ENCODE data around the gene ARMC2.
A peak's percentile ranks its signal among the peaks of the same experiment; 100 is the strongest.
"Not testable (repeated sequence)": the region's sequence is repeated elsewhere in the genome, so short reads cannot be mapped to it uniquely, and the experiment has no call there.

The ARMC2 gene

GRCh38 chr6:108916026-108916686 is 67.9 kb downstream of the ARMC2 start:
- no peak for DNase-seq (ENCODE audit: low spot score)

- no peak for DNase-seq (ENCODE audit: low spot score)
These were observed 72.5 kb downstream of the ARMC2 start for GRCh38 chr6:108920751-108921150.

GRCh38 chr6:108921547-108922361 is 73.5 kb downstream of the ARMC2 start:
- DNase-seq (ENCODE audit: low spot score), result peak; percentile 66

GRCh38 chr6:108922499-108922898 is 74.3 kb downstream of the ARMC2 start:
- DNase-seq (ENCODE audit: low spot score), result no peak

- no peak for DNase-seq (ENCODE audit: low spot score)
These were observed 79.7 kb downstream of the ARMC2 start for GRCh38 chr6:108927927-108928326.

- DNase-seq (ENCODE audit: low spot score), result no peak
These were observed 80.4 kb downstream of the ARMC2 start for GRCh38 chr6:108928650-108929049.

- not testable (repeated sequence) for DNase-seq (ENCODE audit: low spot score)
These were observed 82.9 kb downstream of the ARMC2 start for GRCh38 chr6:108931090-108931489.

- DNase-seq (ENCODE audit: low spot score), result no peak
These were observed 88.9 kb downstream of the ARMC2 start for GRCh38 chr6:108937170-108937569.

GRCh38 chr6:108940741-108941140 is 92.5 kb downstream of the ARMC2 start:
- no peak for DNase-seq (ENCODE audit: low spot score)

- DNase-seq (ENCODE audit: low spot score), result no peak
These were observed 93.1 kb downstream of the ARMC2 start for GRCh38 chr6:108941281-108941680.

GRCh38 chr6:108941859-108942258 is 93.6 kb downstream of the ARMC2 start:
- no peak for DNase-seq (ENCODE audit: low spot score)

- DNase-seq (ENCODE audit: low spot score), result no peak
These were observed 94.6 kb downstream of the ARMC2 start for GRCh38 chr6:108942556-108943492.

- no peak for DNase-seq (ENCODE audit: low spot score)
These were observed 95.8 kb downstream of the ARMC2 start for GRCh38 chr6:108944071-108944470.

GRCh38 chr6:108944707-108945680 is 96.8 kb downstream of the ARMC2 start:
- DNase-seq (ENCODE audit: low spot score), result no peak

GRCh38 chr6:108945681-108946159 is 97.5 kb downstream of the ARMC2 start:
- DNase-seq (ENCODE audit: low spot score), result no peak

GRCh38 chr6:108946695-108947094 is 98.5 kb downstream of the ARMC2 start:
- DNase-seq (ENCODE audit: low spot score), result no peak

GRCh38 chr6:108947114-108947854 is 99.1 kb downstream of the ARMC2 start:
- no peak for DNase-seq (ENCODE audit: low spot score)

- no peak for DNase-seq (ENCODE audit: low spot score)
These were observed 100.0 kb downstream of the ARMC2 start for GRCh38 chr6:108948181-108948661.

GRCh38 chr6:108951351-108951953 is 103.2 kb downstream of the ARMC2 start:
- no peak for DNase-seq (ENCODE audit: low spot score)

Data from SW480 (cell line).